ENCODE data around the gene ARFGEF3.
"Not testable (repeated sequence)": the region's sequence is repeated elsewhere in the genome, so short reads cannot be mapped to it uniquely, and the experiment has no call there.

GRCh38 chr6:138212530-138212929, 50.8 kb downstream of the ARFGEF3 start:
- TF ChIP-seq, protein P1, sequence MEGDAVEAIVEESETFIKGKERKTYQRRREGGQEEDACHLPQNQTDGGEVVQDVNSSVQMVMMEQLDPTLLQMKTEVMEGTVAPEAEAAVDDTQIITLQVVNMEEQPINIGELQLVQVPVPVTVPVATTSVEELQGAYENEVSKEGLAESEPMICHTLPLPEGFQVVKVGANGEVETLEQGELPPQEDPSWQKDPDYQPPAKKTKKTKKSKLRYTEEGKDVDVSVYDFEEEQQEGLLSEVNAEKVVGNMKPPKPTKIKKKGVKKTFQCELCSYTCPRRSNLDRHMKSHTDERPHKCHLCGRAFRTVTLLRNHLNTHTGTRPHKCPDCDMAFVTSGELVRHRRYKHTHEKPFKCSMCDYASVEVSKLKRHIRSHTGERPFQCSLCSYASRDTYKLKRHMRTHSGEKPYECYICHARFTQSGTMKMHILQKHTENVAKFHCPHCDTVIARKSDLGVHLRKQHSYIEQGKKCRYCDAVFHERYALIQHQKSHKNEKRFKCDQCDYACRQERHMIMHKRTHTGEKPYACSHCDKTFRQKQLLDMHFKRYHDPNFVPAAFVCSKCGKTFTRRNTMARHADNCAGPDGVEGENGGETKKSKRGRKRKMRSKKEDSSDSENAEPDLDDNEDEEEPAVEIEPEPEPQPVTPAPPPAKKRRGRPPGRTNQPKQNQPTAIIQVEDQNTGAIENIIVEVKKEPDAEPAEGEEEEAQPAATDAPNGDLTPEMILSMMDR (IDR thresholded peaks at IDR 0.05; ENCODE audit: low read depth, low read length), result not testable (repeated sequence)
- not testable (repeated sequence) for TF ChIP-seq EZH2phosphoT487 (IDR thresholded peaks at IDR 0.05; ENCODE audit: low read depth)
